ENCODE data around the gene ZNF556. TPM values are rescaled to one million over a fixed set of nuclear protein-coding genes. Genes with fewer than 3 reads are reported as not detected.

Gene ZNF556
- total and polyA plus RNA-seq, 2 experiments from 2014 or later, result not detected

DNA sequence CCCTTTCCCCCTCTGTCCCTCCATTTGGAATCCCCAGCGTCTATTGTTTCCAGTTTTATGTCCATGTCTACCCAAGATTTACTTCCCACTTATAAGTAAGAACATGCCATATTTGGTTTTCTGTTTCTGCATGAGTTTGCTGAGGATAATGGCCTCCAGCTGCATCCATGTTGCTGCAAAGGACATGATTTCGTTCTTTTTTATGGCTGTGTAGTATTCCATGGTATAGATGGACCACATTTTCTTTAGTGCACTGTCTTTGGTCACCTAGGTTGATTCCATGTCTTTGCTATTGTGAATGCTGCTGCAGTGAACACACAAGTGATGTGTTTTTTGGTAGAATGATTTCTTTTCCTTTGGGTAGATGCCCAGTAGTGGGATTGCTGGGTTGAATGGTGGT, 22.0 kb upstream of the ZNF556 start:
- no peaks in the 10 kb centered on the region for H3K9me2 ChIP-seq (ENCODE audit: insufficient read depth)
- peaks cover 24% of the 10 kb centered on the region for H3K79me2 ChIP-seq (replicated peaks; ENCODE audit: insufficient read depth)
- peaks cover 60% of the 10 kb centered on the region for H3K36me3 Mint-ChIP-seq (ENCODE audit: low read depth)
- H3F3A ChIP-seq (replicated peaks; ENCODE audit: low read depth), result no peaks in the 10 kb centered on the region
- peaks cover 4% of the 10 kb centered on the region for H4K20me1 ChIP-seq (replicated peaks; ENCODE audit: insufficient read depth)
- peaks cover 8% of the 10 kb centered on the region; the same call in 1 of the 2 replicates for H3K27me3 ChIP-seq (ENCODE audit: insufficient read depth)
- 0 out of 2 replicates have a peak, but pooled peaks cover 2% of the 10 kb centered on the region for H3K36me3 ChIP-seq (ENCODE audit: insufficient read depth)
- no peak for TF ChIP-seq ZNF331 (CRISPR knock-in tag; IDR thresholded peaks at IDR 0.05; ENCODE audit: low read depth)
- no peak for TF ChIP-seq EZH2 (IDR thresholded peaks at IDR 0.05; ENCODE audit: low read depth, unreplicated experiment)
- TF ChIP-seq JUNB (IDR thresholded peaks at IDR 0.05; ENCODE audit: unreplicated experiment), result no peak
- TF ChIP-seq CREB1 (CRISPR knock-in tag; IDR thresholded peaks at IDR 0.05; ENCODE audit: low read depth), result no peak
- no peak for TF ChIP-seq POLR2AphosphoS5 (IDR thresholded peaks at IDR 0.05; ENCODE audit: low read depth)
- TF ChIP-seq NANOG (IDR thresholded peaks at IDR 0.05; ENCODE audit: borderline replicate concordance), result no peak
- TF ChIP-seq, protein P1, sequence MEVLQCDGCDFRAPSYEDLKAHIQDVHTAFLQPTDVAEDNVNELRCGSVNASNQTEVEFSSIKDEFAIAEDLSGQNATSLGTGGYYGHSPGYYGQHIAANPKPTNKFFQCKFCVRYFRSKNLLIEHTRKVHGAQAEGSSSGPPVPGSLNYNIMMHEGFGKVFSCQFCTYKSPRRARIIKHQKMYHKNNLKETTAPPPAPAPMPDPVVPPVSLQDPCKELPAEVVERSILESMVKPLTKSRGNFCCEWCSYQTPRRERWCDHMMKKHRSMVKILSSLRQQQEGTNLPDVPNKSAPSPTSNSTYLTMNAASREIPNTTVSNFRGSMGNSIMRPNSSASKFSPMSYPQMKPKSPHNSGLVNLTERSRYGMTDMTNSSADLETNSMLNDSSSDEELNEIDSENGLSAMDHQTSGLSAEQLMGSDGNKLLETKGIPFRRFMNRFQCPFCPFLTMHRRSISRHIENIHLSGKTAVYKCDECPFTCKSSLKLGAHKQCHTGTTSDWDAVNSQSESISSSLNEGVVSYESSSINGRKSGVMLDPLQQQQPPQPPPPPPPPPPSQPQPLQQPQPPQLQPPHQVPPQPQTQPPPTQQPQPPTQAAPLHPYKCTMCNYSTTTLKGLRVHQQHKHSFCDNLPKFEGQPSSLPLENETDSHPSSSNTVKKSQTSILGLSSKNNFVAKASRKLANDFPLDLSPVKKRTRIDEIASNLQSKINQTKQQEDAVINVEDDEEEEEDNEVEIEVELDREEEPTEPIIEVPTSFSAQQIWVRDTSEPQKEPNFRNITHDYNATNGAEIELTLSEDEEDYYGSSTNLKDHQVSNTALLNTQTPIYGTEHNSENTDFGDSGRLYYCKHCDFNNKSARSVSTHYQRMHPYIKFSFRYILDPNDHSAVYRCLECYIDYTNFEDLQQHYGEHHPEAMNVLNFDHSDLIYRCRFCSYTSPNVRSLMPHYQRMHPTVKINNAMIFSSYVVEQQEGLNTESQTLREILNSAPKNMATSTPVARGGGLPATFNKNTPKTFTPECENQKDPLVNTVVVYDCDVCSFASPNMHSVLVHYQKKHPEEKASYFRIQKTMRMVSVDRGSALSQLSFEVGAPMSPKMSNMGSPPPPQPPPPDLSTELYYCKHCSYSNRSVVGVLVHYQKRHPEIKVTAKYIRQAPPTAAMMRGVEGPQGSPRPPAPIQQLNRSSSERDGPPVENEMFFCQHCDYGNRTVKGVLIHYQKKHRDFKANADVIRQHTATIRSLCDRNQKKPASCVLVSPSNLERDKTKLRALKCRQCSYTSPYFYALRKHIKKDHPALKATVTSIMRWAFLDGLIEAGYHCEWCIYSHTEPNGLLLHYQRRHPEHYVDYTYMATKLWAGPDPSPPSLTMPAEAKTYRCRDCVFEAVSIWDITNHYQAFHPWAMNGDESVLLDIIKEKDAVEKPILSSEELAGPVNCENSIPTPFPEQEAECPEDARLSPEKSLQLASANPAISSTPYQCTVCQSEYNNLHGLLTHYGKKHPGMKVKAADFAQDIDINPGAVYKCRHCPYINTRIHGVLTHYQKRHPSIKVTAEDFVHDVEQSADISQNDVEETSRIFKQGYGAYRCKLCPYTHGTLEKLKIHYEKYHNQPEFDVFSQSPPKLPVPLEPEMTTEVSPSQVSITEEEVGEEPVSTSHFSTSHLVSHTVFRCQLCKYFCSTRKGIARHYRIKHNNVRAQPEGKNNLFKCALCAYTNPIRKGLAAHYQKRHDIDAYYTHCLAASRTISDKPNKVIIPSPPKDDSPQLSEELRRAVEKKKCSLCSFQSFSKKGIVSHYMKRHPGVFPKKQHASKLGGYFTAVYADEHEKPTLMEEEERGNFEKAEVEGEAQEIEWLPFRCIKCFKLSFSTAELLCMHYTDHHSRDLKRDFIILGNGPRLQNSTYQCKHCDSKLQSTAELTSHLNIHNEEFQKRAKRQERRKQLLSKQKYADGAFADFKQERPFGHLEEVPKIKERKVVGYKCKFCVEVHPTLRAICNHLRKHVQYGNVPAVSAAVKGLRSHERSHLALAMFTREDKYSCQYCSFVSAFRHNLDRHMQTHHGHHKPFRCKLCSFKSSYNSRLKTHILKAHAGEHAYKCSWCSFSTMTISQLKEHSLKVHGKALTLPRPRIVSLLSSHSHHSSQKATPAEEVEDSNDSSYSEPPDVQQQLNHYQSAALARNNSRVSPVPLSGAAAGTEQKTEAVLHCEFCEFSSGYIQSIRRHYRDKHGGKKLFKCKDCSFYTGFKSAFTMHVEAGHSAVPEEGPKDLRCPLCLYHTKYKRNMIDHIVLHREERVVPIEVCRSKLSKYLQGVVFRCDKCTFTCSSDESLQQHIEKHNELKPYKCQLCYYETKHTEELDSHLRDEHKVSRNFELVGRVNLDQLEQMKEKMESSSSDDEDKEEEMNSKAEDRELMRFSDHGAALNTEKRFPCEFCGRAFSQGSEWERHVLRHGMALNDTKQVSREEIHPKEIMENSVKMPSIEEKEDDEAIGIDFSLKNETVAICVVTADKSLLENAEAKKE (CRISPR knock-in tag; IDR thresholded peaks at IDR 0.05), result no peak
- no peak for TF ChIP-seq ZNF114 (CRISPR knock-in tag; IDR thresholded peaks at IDR 0.05)
- TF ChIP-seq, protein P2, sequence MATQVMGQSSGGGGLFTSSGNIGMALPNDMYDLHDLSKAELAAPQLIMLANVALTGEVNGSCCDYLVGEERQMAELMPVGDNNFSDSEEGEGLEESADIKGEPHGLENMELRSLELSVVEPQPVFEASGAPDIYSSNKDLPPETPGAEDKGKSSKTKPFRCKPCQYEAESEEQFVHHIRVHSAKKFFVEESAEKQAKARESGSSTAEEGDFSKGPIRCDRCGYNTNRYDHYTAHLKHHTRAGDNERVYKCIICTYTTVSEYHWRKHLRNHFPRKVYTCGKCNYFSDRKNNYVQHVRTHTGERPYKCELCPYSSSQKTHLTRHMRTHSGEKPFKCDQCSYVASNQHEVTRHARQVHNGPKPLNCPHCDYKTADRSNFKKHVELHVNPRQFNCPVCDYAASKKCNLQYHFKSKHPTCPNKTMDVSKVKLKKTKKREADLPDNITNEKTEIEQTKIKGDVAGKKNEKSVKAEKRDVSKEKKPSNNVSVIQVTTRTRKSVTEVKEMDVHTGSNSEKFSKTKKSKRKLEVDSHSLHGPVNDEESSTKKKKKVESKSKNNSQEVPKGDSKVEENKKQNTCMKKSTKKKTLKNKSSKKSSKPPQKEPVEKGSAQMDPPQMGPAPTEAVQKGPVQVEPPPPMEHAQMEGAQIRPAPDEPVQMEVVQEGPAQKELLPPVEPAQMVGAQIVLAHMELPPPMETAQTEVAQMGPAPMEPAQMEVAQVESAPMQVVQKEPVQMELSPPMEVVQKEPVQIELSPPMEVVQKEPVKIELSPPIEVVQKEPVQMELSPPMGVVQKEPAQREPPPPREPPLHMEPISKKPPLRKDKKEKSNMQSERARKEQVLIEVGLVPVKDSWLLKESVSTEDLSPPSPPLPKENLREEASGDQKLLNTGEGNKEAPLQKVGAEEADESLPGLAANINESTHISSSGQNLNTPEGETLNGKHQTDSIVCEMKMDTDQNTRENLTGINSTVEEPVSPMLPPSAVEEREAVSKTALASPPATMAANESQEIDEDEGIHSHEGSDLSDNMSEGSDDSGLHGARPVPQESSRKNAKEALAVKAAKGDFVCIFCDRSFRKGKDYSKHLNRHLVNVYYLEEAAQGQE (IDR thresholded peaks at IDR 0.05; ENCODE audit: unreplicated experiment), result no peak
- TF ChIP-seq, protein P3, sequence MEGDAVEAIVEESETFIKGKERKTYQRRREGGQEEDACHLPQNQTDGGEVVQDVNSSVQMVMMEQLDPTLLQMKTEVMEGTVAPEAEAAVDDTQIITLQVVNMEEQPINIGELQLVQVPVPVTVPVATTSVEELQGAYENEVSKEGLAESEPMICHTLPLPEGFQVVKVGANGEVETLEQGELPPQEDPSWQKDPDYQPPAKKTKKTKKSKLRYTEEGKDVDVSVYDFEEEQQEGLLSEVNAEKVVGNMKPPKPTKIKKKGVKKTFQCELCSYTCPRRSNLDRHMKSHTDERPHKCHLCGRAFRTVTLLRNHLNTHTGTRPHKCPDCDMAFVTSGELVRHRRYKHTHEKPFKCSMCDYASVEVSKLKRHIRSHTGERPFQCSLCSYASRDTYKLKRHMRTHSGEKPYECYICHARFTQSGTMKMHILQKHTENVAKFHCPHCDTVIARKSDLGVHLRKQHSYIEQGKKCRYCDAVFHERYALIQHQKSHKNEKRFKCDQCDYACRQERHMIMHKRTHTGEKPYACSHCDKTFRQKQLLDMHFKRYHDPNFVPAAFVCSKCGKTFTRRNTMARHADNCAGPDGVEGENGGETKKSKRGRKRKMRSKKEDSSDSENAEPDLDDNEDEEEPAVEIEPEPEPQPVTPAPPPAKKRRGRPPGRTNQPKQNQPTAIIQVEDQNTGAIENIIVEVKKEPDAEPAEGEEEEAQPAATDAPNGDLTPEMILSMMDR (conservative IDR thresholded peaks at IDR 0.05; ENCODE audit: low read depth in 2 of 2), result no peak
- TF ChIP-seq, protein P4, sequence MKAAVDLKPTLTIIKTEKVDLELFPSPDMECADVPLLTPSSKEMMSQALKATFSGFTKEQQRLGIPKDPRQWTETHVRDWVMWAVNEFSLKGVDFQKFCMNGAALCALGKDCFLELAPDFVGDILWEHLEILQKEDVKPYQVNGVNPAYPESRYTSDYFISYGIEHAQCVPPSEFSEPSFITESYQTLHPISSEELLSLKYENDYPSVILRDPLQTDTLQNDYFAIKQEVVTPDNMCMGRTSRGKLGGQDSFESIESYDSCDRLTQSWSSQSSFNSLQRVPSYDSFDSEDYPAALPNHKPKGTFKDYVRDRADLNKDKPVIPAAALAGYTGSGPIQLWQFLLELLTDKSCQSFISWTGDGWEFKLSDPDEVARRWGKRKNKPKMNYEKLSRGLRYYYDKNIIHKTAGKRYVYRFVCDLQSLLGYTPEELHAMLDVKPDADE (IDR thresholded peaks at IDR 0.05), result no peak
- TF ChIP-seq STAT1 (IDR thresholded peaks at IDR 0.05; ENCODE audit: unreplicated experiment), result no peak
- no peak for TF ChIP-seq EZH2phosphoT487 (IDR thresholded peaks at IDR 0.05; ENCODE audit: unreplicated experiment)
- H2AFZ ChIP-seq, result no peak overlapping the region
- H3K4me1 Mint-ChIP-seq, result peaks cover 5% of the 10 kb centered on the region
- H3K9me3 Mint-ChIP-seq, result peaks cover 60% of the 10 kb centered on the region
- H3K4me3 Mint-ChIP-seq, result no peak overlapping the region
- H3K4me1 ChIP-seq (ENCODE audit: insufficient read depth), result peaks cover 6% of the 10 kb centered on the region; the same call in 1 of the 2 replicates
- H3K27ac ChIP-seq (ENCODE audit: low read depth), result no peak overlapping the region
- no peak overlapping the region for H3K4me2 ChIP-seq
- H3K27ac Mint-ChIP-seq, result no peak overlapping the region
- no peak overlapping the region for H3K4me3 ChIP-seq
- DNase-seq (ENCODE audit: low spot score) (no peak), ATAC-seq (no peak)
- H3K27me3 Mint-ChIP-seq (ENCODE audit: insufficient read depth, low read depth, poor library complexity), result peaks cover 20% of the 10 kb centered on the region

All from GM23338 (cell line).